ENCODE measurements around the gene PLXNA4. TPM values are rescaled to one million over a fixed set of nuclear protein-coding genes. Genes with fewer than 3 reads are reported as not detected.
A peak's percentile ranks its signal among the peaks of the same experiment; 100 is the strongest.
"Not testable (repeated sequence)": the region's sequence is repeated elsewhere in the genome, so short reads cannot be mapped to it uniquely, and the experiment has no call there.

Gene PLXNA4
- total RNA-seq, 2 donors from 2014 or later: 12.2 to 27.7 TPM

GRCh38 chr7:132393789-132394261 lies 182.4 kb downstream of the PLXNA4 start:
- DNase-seq (ENCODE audit: low spot score) (no peak), ATAC-seq (ENCODE audit: insufficient number of reproducible peaks, low FRiP score, low read depth) (no peak)
- TF ChIP-seq CTCF (IDR thresholded peaks at IDR 0.05): no peak
- peak overlapping the region in 1 of 2 donors; percentile 51 for H3K27ac ChIP-seq
- no peak overlapping the region for H3K4me3 ChIP-seq
- no peaks in the 10 kb centered on the region for H3K9me3 ChIP-seq
- H3K27me3 ChIP-seq (replicated peaks; ENCODE audit: insufficient read depth): no peaks in the 10 kb centered on the region
- H3K36me3 ChIP-seq: no peaks in the 10 kb centered on the region
- peaks cover 0 to 38% of the 10 kb centered on the region in 2 donors for H3K4me1 ChIP-seq (ENCODE audit: control insufficient read depth in 1 of 2, low read depth in 2 of 2)

GRCh38 chr7:132392713-132393112 lies 183.6 kb downstream of the PLXNA4 start:
- DNase-seq (ENCODE audit: low spot score) (no peak), ATAC-seq (ENCODE audit: insufficient number of reproducible peaks, low FRiP score, low read depth) (no peak)
- TF ChIP-seq CTCF (IDR thresholded peaks at IDR 0.05): no peak
- no peaks in the 10 kb centered on the region for H3K9me3 ChIP-seq
- H3K27me3 ChIP-seq (replicated peaks; ENCODE audit: insufficient read depth): no peaks in the 10 kb centered on the region
- peaks cover 0 to 27% of the 10 kb centered on the region in 2 donors for H3K4me1 ChIP-seq (ENCODE audit: control insufficient read depth in 1 of 2, low read depth in 2 of 2)
- H3K4me3 ChIP-seq: no peak overlapping the region
- no peak overlapping the region for H3K27ac ChIP-seq
- H3K36me3 ChIP-seq: no peaks in the 10 kb centered on the region

GRCh38 chr7:132390705-132391104 lies 185.6 kb downstream of the PLXNA4 start:
- Histone ChIP-seq H3K36me3 (no peaks in the 10 kb centered on the region), H3K4me3 (no peak overlapping the region), H3K27me3 (replicated peaks; ENCODE audit: insufficient read depth) (no peaks in the 10 kb centered on the region), H3K27ac (peak overlapping the region in 1 of 2 donors; percentile 11), H3K4me1 (ENCODE audit: control insufficient read depth in 1 of 2, low read depth in 2 of 2) (peaks cover 3 to 45% of the 10 kb centered on the region in 2 donors), H3K9me3 (no peaks in the 10 kb centered on the region)
- ATAC-seq (ENCODE audit: insufficient number of reproducible peaks, low FRiP score, low read depth): peak; percentile 11
- no peak for TF ChIP-seq CTCF (IDR thresholded peaks at IDR 0.05)
- DNase-seq (ENCODE audit: low spot score): no peak

- H3K4me1 ChIP-seq (ENCODE audit: control insufficient read depth in 1 of 2, low read depth in 2 of 2): peaks cover 7 to 51% of the 10 kb centered on the region in 2 donors
- H3K27me3 ChIP-seq (replicated peaks; ENCODE audit: insufficient read depth); ATAC-seq (ENCODE audit: insufficient number of reproducible peaks, low FRiP score, low read depth); H3K9me3 ChIP-seq; H3K36me3 ChIP-seq; H3K27ac ChIP-seq; DNase-seq (ENCODE audit: low spot score); H3K4me3 ChIP-seq: not testable (repeated sequence)
These were observed 186.2 kb downstream of the PLXNA4 start for GRCh38 chr7:132390049-132390448.

GRCh38 chr7:132388688-132389087 lies 187.6 kb downstream of the PLXNA4 start:
- no peaks in the 10 kb centered on the region for H3K27me3 ChIP-seq (replicated peaks; ENCODE audit: insufficient read depth)
- H3K4me3 ChIP-seq: no peak overlapping the region
- no peak for TF ChIP-seq CTCF (IDR thresholded peaks at IDR 0.05)
- DNase-seq (ENCODE audit: low spot score) (no peak), ATAC-seq (ENCODE audit: insufficient number of reproducible peaks, low FRiP score, low read depth) (no peak)
- peaks cover 7 to 39% of the 10 kb centered on the region in 2 donors for H3K4me1 ChIP-seq (ENCODE audit: control insufficient read depth in 1 of 2, low read depth in 2 of 2)
- no peaks in the 10 kb centered on the region for H3K36me3 ChIP-seq
- H3K9me3 ChIP-seq: no peaks in the 10 kb centered on the region
- H3K27ac ChIP-seq: no peak overlapping the region

GRCh38 chr7:132387596-132387995 lies 188.7 kb downstream of the PLXNA4 start:
- DNase-seq (ENCODE audit: low spot score) (no peak), ATAC-seq (ENCODE audit: insufficient number of reproducible peaks, low FRiP score, low read depth) (no peak)
- no peak for TF ChIP-seq CTCF (IDR thresholded peaks at IDR 0.05)
- Histone ChIP-seq H3K36me3 (no peaks in the 10 kb centered on the region), H3K9me3 (no peaks in the 10 kb centered on the region), H3K4me3 (no peak overlapping the region), H3K27me3 (replicated peaks; ENCODE audit: insufficient read depth) (no peaks in the 10 kb centered on the region), H3K4me1 (ENCODE audit: control insufficient read depth in 1 of 2, low read depth in 2 of 2) (peaks cover 7 to 34% of the 10 kb centered on the region in 2 donors), H3K27ac (no peak overlapping the region)

All from thoracic aorta (tissue), 2 donors.